ENCODE data around the gene CFAP61. TPM values are rescaled to one million over a fixed set of nuclear protein-coding genes. Genes with fewer than 3 reads are reported as not detected.

CFAP61 gene
- total RNA-seq, 1 donor from 2014 or later = not detected

DNA sequence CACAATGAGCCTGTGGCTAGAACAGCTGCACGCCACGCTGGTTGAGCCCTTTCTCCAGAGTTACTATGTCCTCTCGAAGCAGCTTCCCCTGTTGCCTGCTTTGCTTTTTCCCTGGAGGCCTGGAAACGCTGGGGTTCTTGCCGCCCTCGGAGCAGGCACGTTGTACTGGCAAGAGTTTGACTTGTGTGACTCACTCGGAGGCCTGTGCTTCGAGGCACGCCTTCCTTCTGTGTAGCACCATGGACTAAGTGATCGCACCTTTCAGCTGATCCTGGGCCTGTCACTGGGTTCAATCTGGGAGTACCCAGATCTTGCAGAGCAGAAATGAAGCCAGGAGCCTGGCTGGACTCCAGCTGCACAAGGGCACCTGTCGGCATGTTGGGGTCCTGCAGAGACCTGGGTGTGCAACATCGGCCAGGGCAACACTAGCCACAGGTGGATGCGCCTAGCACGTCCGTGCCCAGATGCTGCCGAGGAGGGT is 320.8 kb downstream of the CFAP61 start:
- no peak for DNase-seq (ENCODE audit: extremely low read depth, low read depth, low spot score)

DNA sequence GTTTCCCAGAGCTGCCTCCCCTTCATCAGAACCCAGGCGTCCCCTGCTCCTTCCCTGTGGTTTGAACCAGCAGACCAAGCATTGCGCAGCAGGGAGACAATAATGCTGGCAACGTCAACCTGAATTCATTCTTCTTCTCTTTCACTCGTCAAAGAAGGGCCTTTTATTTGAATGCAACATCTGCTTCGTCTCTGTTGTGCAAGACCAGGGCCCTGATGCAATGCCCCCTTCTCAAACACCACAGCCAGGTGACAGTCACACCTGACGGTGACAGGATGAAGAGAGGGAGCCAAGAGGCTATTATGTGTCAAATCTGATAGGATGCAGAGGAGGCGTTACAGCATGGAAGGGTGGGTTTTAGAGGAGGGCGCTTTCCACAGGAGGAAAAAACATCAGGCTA is 323.5 kb downstream of the CFAP61 start:
- no peak for DNase-seq (ENCODE audit: extremely low read depth, low read depth, low spot score)

DNA sequence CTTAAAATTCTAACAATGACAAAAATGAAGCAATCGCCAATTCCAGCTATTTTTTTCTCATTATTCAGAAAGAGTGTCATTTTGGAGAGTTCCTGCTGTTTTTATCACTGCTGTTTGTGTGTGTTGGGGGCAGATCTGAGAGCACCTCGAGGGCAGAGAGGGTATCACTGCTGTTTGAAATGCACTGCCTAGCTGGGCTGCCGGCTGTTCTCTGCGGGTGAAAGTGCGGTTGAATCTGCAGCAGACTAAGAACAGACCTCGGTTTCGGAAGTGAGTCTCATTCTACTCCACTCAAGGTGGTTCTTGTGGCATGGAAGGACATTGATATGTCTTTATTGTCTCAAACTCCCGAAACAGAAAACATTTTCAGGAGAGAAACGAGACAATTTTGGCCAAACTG is 333.9 kb downstream of the CFAP61 start:
- no peak for DNase-seq (ENCODE audit: extremely low read depth, low read depth, low spot score)

DNA sequence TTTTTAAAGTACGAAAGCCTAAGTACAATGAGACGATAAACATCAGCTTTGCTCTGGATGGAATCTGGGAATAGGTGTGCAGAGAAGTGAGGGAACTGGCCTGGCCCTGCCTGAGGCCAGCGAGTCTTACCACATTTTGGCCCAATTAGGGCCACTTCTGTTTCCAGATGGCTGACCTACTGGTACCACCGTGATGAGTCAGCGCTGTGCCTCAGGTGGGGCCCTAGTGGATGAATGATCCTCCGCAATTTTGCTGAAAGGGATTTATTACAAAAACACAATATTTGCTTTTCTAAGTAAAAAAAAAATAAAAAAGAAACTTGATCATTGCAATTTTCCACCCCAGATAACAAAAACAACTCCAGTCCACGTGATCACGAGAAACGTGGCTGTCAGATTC is 338.1 kb downstream of the CFAP61 start:
- DNase-seq (ENCODE audit: extremely low read depth, low read depth, low spot score) = no peak

DNA sequence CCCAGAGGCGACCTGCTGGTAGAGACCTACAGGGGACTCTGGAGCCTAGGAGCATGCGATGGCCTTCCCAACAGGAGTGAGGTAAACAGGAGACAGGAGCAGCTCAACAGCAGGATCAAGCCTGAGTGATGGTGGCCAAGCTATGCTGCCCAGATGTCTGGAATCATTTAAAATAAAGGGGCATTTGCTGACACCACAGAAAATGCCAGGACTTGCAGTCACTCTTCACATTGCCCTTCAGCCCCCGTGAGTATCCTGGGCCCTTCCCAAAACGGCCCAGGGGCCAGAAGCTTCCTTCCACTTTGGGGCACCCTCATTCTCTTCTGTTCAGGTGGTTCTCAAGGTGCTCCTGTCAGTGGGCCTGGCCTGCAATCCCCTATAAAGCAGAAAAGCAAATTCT is 338.8 kb downstream of the CFAP61 start:
- no peak for DNase-seq (ENCODE audit: extremely low read depth, low read depth, low spot score)

DNA sequence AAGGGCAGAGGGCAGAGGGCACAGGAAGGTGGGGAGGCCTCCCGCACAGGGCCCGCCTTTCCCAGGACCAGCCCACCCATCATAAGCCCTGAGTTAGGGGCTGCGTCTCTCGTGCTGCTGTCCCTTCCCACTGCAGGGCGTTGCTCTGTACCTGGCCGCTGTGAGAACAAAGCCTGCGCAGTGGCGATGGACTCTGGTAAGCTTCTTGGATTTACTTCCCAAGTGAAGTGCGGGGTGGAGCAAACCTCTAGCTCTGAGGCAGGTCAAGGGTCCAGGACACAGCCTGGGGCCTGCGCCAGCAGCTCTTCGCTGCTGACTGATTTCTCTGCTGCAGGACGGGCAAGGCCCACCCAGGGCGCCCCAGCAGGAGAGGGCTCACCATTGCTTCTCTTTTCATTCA is 339.4 kb downstream of the CFAP61 start:
- no peak for DNase-seq (ENCODE audit: extremely low read depth, low read depth, low spot score)

DNA sequence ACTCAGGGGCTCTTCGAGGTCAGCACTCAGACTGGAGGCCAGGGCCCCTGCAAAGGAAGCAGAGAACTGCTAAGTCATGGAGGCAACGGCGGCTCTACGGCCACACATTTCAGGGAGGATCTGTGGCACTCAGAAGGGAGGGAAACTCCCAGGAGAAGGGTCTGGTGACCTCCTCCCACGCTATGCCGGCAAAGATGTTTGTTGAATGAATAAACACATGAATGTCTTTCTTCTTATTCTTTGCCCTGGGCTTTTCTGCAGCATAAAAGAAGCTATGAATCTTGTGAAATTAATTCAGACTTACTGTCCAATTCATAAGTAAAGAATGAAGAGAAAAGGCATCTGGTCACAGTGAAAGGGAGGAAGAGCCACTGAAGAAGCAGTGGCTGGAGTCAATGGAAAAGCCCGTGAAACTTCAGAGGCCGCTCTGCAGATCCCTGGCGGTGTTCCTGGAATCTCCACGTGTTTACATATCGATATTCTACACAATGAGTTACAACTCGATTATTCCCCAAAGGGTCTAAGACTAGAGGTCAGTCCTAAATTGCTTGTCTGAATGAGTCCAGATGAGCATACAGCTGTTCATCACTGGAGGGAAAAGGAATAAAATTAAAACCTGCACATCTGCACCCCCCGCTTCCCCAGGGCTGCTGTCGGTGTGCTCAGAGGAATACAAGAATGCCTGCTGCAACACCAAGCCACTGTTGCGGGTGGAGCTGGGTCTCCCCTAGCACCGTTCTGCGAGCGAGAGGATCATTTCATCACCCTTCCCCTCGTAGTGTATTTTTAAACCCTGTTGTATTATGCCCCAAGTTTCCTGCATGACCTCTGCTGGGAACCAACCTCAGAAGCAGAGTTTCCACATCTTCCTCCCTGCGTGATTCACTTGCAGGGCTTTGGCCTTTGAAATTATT is 341.1 kb downstream of the CFAP61 start:
- DNase-seq (ENCODE audit: extremely low read depth, low read depth, low spot score) = no peak

DNA sequence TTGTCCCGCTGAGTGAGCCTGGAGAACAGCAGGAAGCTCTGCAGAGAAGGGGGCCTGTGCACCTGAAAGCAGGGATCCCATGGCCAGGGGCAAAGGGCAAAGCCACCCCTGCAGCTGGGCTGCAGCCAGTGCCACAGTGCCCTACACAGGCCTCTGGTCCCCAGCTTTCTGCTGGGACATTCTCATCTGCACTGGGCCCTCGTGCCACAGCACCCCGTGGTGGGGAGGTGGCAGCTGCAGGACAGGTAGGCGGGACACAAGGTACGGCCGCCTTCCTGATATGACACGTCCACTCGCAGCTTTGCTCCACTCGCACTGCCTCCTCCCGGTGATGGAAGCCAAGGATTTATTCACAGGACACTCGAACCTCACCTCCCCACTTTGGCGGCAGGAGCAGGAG is 342.8 kb downstream of the CFAP61 start:
- DNase-seq (ENCODE audit: extremely low read depth, low read depth, low spot score) = no peak

DNA sequence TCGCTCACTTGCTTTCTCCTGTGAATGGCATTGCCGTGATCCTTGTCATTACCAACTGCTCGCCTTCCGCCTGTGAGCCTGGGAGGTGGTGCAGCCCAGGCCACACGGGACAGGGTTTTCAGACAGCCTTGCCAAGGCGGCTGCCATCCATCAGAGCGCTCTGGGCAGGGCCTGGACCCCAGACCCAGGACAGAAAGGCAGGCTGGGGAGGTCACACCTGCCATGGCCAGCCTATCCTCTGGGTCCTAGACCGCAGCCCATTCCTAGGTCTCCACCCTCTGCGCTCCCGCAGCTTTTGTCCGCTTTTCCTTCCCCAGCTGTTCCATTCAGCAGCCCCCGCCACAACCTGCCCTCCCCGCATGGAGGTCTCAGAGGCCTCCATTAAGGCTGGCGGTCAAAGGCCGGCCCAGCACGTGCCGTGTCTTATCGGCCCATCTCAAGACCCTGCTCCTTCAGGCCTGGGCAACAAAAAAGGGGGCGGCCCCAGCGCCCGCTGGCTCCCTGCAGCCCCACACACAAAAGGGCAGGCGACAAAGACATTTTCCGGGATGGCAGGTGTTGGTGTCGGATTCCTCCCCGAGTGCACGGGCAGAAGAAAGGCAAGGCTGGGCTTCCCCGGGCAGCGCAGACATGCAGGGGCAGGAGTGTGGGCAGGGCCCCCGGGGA is 343.7 kb downstream of the CFAP61 start:
- no peak for DNase-seq (ENCODE audit: extremely low read depth, low read depth, low spot score)

DNA sequence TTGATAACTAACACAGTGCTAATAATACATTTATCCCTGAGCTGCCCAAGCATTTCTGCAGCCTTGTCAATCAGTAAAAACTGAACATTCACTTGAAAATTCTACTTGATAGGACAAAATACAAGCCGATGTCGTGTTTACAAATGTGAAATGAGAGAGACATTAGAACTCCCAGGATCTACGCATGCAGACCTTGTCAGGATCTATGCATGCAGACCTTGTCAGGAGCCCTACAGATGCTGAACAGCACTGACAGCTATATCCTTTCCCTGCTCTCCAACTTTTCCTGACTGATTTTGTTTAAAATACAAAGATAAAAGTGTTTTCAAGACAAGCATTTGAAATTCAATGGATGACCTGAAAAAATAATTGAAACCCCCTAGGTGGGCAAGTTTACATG is 344.5 kb downstream of the CFAP61 start:
- no peak for DNase-seq (ENCODE audit: extremely low read depth, low read depth, low spot score)

DNA sequence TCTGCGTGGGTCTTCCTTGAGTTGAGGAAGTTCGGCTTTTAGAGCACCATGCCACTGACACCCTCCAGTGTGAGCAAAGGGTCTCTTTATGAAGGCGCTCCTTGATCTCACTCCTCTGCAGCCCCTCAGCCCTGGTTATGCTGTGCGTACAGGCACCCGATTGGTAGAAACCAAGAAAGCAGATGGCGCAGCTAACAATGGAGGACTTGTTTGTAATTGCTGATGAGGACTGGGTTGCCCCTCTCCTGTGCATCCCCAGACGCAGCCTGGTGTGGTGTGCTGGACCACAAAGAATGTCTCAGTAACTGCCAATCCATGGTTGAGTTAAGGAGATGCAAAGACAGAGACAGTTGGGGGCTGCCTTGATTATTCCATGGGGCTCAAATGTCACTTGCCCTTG is 345.8 kb downstream of the CFAP61 start:
- no peak for DNase-seq (ENCODE audit: extremely low read depth, low read depth, low spot score)

DNA sequence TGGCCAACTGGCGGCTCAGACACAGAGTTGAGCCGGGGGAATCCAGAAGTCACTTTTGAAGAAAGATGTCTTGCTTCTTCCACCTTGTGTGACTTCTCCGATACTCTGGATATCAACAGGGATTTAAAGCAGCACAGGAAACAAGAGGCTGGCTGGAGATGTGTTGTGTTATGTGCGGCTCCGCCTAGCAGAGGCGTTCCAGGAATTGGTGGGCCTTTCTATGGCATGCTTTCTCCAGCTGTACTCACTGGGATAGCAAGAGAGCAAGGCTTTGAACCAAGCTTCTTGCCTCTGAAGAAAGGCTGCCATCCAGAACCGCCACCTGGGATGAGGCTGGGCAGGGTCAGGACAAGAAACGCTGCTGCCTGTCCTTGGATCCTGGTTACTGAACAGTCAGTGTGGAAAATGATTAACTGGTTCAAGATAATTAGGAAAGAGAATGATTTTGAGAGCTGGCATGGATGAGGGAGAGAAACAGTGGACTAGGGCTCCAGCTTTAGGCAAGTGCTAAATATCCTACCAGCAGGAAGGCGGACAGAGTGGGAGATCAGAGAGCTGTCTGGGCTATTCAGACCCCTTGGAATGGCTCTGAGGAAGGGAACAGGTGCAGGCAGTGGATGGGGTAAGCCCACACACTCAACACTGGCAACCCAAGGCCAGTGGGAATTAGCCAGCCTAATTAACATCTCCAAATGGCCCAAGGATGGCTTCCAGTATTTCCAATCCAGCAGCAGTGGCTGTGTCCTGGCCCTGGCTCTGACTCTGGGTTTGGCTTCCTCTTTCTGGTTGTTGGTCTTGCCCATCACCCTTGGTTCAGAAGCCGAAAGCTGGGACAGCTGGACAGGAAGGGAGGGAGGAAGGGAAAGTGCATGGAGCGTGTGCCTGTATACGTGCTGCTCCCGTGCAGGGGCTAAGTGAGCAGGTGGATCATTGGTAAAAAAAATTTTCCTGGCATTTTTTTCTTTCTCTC is 347.5 kb downstream of the CFAP61 start:
- no peak for DNase-seq (ENCODE audit: extremely low read depth, low read depth, low spot score)

DNA sequence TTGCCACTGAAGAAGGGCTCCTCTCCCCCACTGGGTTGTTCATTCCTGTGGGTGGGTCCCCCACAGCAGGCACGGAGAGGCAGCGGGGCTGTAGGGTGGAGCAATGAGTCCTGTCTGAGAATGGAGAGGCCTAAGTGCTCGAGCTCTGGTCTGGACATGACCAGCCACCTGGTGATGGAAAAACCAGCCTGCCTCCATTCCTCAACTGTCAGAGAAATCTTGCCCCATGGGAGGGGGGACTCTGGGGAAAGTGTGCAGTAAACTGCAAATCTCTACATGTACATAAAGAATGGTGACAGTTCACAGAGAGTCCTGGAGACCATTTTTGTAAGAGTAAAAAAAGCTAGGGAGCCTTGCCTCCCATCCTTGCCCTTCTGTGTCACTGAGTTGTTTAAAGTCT is 349.7 kb downstream of the CFAP61 start:
- DNase-seq (ENCODE audit: extremely low read depth, low read depth, low spot score) = no peak

DNA sequence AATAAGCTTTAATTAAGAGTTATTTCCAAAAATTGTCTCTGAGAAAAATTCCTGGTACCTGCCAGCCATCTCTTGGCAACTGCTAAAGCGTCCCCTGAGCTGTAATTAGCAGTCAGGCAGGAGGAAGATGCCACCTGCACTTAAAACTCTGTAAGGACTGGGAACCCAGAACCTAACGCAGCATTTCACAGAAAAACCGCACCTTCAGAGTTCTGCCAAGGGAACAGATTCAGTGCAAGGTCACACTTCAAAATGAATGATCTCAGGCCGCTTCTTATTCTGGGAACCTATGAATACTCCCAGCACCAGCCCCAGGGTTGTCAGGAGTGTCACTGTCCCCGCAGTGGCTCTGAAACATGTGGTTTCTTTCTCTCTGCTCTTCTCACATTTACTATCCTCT is 352.3 kb downstream of the CFAP61 start:
- DNase-seq (ENCODE audit: extremely low read depth, low read depth, low spot score) = no peak

DNA sequence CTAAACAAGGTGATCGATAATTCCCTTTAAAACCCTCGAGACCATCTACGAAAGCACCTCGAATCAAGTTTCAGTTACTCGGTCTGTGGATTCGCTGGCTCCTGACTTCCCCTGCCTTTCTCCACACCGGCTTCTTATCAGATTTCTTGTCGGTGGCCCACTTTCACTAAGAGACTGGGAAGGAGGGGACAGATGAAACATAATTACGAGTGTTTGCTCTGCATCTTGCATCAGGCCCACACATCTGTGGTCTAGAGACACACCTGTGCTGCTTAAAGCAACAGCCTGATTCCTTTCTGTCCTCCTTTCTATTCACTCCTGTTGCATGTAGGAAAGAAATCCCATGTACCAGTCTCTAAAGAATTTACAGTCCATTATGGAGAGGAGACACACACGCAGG is 353.3 kb downstream of the CFAP61 start:
- no peak for DNase-seq (ENCODE audit: extremely low read depth, low read depth, low spot score)

DNA sequence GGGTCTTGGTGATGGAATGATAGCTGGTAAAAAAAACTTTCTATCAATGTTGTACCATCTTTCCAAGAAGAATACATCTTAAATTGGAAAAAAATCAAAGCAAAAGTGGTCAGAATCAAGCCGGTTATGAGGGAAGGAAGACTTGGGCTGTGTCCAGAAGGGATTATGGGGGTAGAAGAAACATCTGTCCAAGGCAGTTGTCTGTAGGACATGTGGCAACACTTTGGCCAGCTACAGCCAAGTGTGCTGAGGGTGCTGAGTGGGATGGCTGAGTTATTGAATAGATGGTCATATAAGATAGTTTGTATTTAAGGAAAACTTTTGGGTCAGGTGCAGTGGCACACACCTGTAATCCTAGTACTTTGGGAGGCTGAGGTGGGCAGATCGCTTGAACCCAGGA is 354.0 kb downstream of the CFAP61 start:
- DNase-seq (ENCODE audit: extremely low read depth, low read depth, low spot score) = no peak

DNA sequence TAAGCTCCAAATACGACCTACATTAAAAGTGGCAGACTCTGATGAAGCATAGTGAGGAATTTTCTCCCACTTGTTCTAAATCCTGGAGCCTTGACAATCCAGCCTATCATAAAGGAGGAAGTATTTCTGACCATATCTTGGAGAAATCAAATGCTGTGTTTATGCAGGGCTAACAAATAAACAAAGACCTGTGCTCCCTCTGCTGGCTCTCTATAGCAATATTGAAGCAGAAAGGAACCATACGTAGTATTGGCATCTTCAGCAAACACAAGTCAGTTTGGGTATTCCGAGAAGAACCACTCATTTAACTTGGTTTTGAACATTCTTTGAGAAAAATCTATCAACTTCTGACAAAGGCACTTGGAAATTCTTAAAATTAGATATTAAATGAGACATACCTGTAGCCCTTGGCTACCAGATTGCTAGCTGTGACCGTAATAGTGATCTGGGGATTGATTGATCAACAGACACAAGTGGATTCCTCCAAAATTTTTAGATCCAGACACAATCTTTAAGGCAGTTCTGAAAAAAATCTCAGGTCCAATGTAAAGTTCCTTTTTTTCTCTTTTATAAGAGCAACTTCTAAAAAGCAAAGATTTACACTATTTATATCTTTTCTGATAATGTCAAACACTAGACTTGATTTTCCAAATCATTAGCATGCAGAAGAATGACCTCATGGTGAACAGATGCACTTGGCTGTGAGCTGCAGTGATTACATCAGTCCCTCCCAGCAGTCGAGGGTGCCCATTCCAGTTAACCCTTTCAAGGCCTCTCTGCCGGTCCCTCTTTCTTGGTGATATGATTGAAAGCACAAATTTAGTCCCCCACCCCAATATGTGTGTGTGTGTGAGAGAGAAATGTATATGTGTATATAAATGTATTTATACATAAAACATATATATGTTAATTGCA is 355.8 kb downstream of the CFAP61 start:
- no peak for DNase-seq (ENCODE audit: extremely low read depth, low read depth, low spot score)

DNA sequence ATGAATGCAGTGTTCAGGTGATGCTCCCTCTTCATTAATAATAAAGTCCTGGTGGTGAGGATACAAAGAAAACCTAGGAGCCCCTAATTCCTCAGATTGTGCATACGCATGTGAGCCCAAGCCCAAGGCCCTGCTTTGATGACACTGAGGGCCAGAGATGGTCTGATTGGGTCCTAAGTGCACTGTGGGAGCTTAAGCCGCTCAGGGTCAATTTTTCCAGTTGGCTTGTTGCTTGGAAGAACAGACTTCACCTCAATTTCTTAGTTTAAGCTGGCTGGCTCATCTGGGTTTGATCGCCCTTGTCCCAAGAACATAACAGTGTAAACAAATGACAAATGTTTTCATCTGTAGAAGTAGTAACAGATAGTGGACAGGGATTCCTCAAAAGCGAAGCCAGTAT is 357.0 kb downstream of the CFAP61 start:
- DNase-seq (ENCODE audit: extremely low read depth, low read depth, low spot score) = no peak

Data from glomerular endothelial cell (primary cell).